OCI-LY7 (cell line): ENCODE data around the gene EVX1. TPM values are rescaled to one million over a fixed set of nuclear protein-coding genes. Genes with fewer than 3 reads are reported as not detected.

ENCODE experiments used
- BruUV-seq: library from RNA; stranded (reverse); fragments of 400-500 nt; replicated peaks from 2 replicates; lab custom pipeline; 2021; lab: Mats Ljungman, UMichigan
- CTCF ChIA-PET: fragments of 300-600 bp; sonication (Branson Sonifier 250); formaldehyde crosslinking; loops from one replicate; lab custom pipeline; 2022; ENCODE audit warnings: antibody characterized with exemption; ENCODE audit not compliant: unreplicated experiment; lab: Charles Lee
- POLR2A ChIA-PET: fragments of 300-600 bp; sonication (Branson Sonifier 250); formaldehyde crosslinking; loops from one replicate; lab custom pipeline; 2022; ENCODE audit warnings: antibody characterized with exemption; lab: Charles Lee
- DNase-seq: peaks from one replicate; pipeline ENCODE4 v3.0.0-alpha.2; 2015; ENCODE audit warnings: low spot score
- H2AFZ ChIP-seq: fragments of 200-600 bp; sonication (generic), shearing (Covaris generic); 2 replicates; pipeline ENCODE4 v1.6.1; 2014; ENCODE audit warnings: mild to moderate bottlenecking, antibody characterized with exemption, low read length, moderate library complexity
- H3K27ac ChIP-seq: fragments of 200-600 bp; sonication (generic); 2 replicates; pipeline ENCODE4 v1.5.1; 2014; ENCODE audit warnings: mixed run types, low read depth, mild to moderate bottlenecking, moderate library complexity, low read length, inconsistent platforms; ENCODE audit not compliant: poor library complexity, severe bottlenecking
- H3K36me3 ChIP-seq: fragments of 200-600 bp; sonication (generic); 2 replicates; pipeline ENCODE4 v1.6.1; 2014; ENCODE audit warnings: mild to moderate bottlenecking, antibody characterized with exemption, low read length, moderate library complexity, mixed read lengths; ENCODE audit not compliant: insufficient read depth
- H3K4me1 ChIP-seq: fragments of 200-600 bp; sonication (generic); 2 replicates; pipeline ENCODE4 v1.5.1; 2014; ENCODE audit warnings: mild to moderate bottlenecking, low read length; ENCODE audit not compliant: insufficient read depth, poor library complexity, severe bottlenecking
- H3K4me2 ChIP-seq: fragments of 200-600 bp; sonication (generic); 2 replicates; pipeline ENCODE4 v1.6.1; 2014; ENCODE audit warnings: mild to moderate bottlenecking, low read length
- H3K4me3 ChIP-seq: fragments of 200-600 bp; sonication (generic); 2 replicates; pipeline ENCODE4 v1.5.1; 2014; ENCODE audit warnings: mild to moderate bottlenecking, low read depth, low read length; ENCODE audit not compliant: poor library complexity, severe bottlenecking
- H3K79me2 ChIP-seq: fragments of 200-600 bp; sonication (generic); 2 replicates; pipeline ENCODE4 v1.6.1; 2016; ENCODE audit warnings: low read depth, mild to moderate bottlenecking, low read length, moderate library complexity, mixed read lengths; ENCODE audit not compliant: insufficient read depth
- H3K9me2 ChIP-seq: fragments of 200-600 bp; sonication (generic); 2 replicates; pipeline ENCODE4 v1.6.1; 2016; ENCODE audit warnings: mild to moderate bottlenecking, low read length, mixed read lengths; ENCODE audit not compliant: insufficient read depth
- H3K9me3 ChIP-seq: fragments of 200-600 bp; sonication (generic); 2 replicates; pipeline ENCODE4 v1.6.1; 2014; ENCODE audit warnings: mild to moderate bottlenecking, mixed run types, low read length, mixed read lengths
- H4K20me1 ChIP-seq: fragments of 200-600 bp; sonication (generic); 2 replicates; pipeline ENCODE4 v1.6.1; 2014; ENCODE audit warnings: mild to moderate bottlenecking, antibody characterized with exemption, low read length, moderate library complexity, mixed read lengths; ENCODE audit not compliant: insufficient read depth
- CTCF ChIP-seq: fragments of 200-600 bp; sonication (generic); conservative IDR thresholded peaks from 2 replicates; pipeline ENCODE4 v1.5.1; 2014; ENCODE audit warnings: mild to moderate bottlenecking, antibody characterized with exemption, low read length, moderate library complexity, mixed read lengths
- EZH2phosphoT487 ChIP-seq: fragments of 200-600 bp; sonication (generic); IDR thresholded peaks from 2 replicates; pipeline ENCODE4 v1.6.1; 2018; ENCODE audit warnings: low read depth, borderline replicate concordance, mild to moderate bottlenecking, mixed run types, antibody characterized with exemption, low read length, moderate library complexity, mixed read lengths
- intact Hi-C: fragments of 100-400 bp; cut with micrococcal nuclease; formaldehyde crosslinking; loops from one replicate; pipeline ENCODE4 v1.10.0; 2022; ENCODE audit not compliant: unreplicated experiment
- total RNA-seq, 2 experiments: library from RNA; depleted of rRNA in 1 of 2; stranded (reverse); fragments of >200 nt in 1 of 2; shearing (Covaris generic) in 1 of 2; gene quantifications; 2 replicates each; pipeline ENCODE4 v1.2.3, GENCODE V29; 2014 to 2022

EVX1 gene
- total RNA-seq, 2 experiments from 2014 or later = not detected

GRCh38 chr7:27194002-27194352, 48.6 kb upstream of the EVX1 start:
- no peaks in the 10 kb centered on the region for H3K9me2 ChIP-seq
- H3K4me1 ChIP-seq = no peaks in the 10 kb centered on the region
- TF ChIP-seq CTCF (no peak), EZH2phosphoT487 (no peak)
- intact Hi-C loops = loop anchor here (10.0 kb wide), 2 partner anchors 471 to 831 kb away; partner anchors contain the start of gene HIBADH
- H4K20me1 ChIP-seq = no peaks in the 10 kb centered on the region
- H3K4me3 ChIP-seq = no peak overlapping the region
- no peaks in the 10 kb centered on the region for H3K9me3 ChIP-seq
- BruUV-seq = no TSS peak
- H2AFZ ChIP-seq = no peak overlapping the region
- H3K27ac ChIP-seq = no peak overlapping the region
- no peaks in the 10 kb centered on the region for H3K79me2 ChIP-seq
- ChIA-PET POLR2A (no interaction called here), CTCF (no interaction called here)
- no peak for DNase-seq
- no peak overlapping the region for H3K4me2 ChIP-seq
- H3K36me3 ChIP-seq = no peaks in the 10 kb centered on the region

GRCh38 chr7:27194686-27195379, 47.8 kb upstream of the EVX1 start:
- Histone ChIP-seq H2AFZ (no peak overlapping the region), H3K4me3 (no peak overlapping the region), H3K9me2 (no peaks in the 10 kb centered on the region), H3K27ac (no peak overlapping the region), H3K4me2 (no peak overlapping the region), H3K9me3 (no peaks in the 10 kb centered on the region), H3K4me1 (no peaks in the 10 kb centered on the region), H3K36me3 (no peaks in the 10 kb centered on the region), H4K20me1 (no peaks in the 10 kb centered on the region), H3K79me2 (no peaks in the 10 kb centered on the region)
- POLR2A ChIA-PET = interaction anchor here (0.8 kb wide), 1 partner anchor 288 kb away, joined by 3 read pairs; no protein-coding TSS in a partner anchor
- no peak for TF ChIP-seq EZH2phosphoT487
- no peak for TF ChIP-seq CTCF
- DNase-seq = no peak
- BruUV-seq = no TSS peak
- intact Hi-C loops = loop anchor here (5.0 to 10.0 kb wide), 4 partner anchors 412 to 882 kb away; partner anchors contain the start of gene HIBADH
- CTCF ChIA-PET = interaction anchor here (0.6 kb wide), 1 partner anchor 725 kb away, joined by 3 read pairs; no protein-coding TSS in a partner anchor

GRCh38 chr7:27196287-27196767, 46.3 kb upstream of the EVX1 start:
- H2AFZ ChIP-seq = no peak overlapping the region
- no peak overlapping the region for H3K27ac ChIP-seq
- no TSS peak for BruUV-seq
- ChIA-PET CTCF (interaction anchor here (0.6 to 1.1 kb wide), 4 partner anchors 403 to 1168 kb away, joined by 3 read pairs; no protein-coding TSS in a partner anchor), POLR2A (interaction anchor here (0.6 to 1.1 kb wide), 2 partner anchors 330 to 410 kb away, joined by 3 to 4 read pairs; no protein-coding TSS in a partner anchor)
- no peaks in the 10 kb centered on the region for H3K9me2 ChIP-seq
- no peaks in the 10 kb centered on the region for H3K36me3 ChIP-seq
- H4K20me1 ChIP-seq = no peaks in the 10 kb centered on the region
- H3K9me3 ChIP-seq = no peaks in the 10 kb centered on the region
- TF ChIP-seq CTCF (peak; percentile 96), EZH2phosphoT487 (no peak; the same call in 1 of the 2 replicates)
- DNase-seq = peak; percentile 74
- H3K79me2 ChIP-seq = no peaks in the 10 kb centered on the region
- intact Hi-C loops = loop anchor here (1.0 to 10.0 kb wide), 7 partner anchors 381 to 881 kb away; partner anchors contain the start of gene HIBADH
- no peak overlapping the region for H3K4me3 ChIP-seq
- H3K4me2 ChIP-seq = no peak overlapping the region
- H3K4me1 ChIP-seq = peaks cover 11% of the 10 kb centered on the region
